GM19452 (cell line): Measurements from ENCODE around the gene RPRD1B.
"Not testable (repeated sequence)": the region's sequence is repeated elsewhere in the genome, so short reads cannot be mapped to it uniquely, and the experiment has no call there.

Source experiments
- ATAC-seq: cut with Tn5 transposase; IDR thresholded peaks from one replicate; pipeline ENCODE4 v1.9.1; 2021; ENCODE audit not compliant: unreplicated experiment

Gene RPRD1B

DNA sequence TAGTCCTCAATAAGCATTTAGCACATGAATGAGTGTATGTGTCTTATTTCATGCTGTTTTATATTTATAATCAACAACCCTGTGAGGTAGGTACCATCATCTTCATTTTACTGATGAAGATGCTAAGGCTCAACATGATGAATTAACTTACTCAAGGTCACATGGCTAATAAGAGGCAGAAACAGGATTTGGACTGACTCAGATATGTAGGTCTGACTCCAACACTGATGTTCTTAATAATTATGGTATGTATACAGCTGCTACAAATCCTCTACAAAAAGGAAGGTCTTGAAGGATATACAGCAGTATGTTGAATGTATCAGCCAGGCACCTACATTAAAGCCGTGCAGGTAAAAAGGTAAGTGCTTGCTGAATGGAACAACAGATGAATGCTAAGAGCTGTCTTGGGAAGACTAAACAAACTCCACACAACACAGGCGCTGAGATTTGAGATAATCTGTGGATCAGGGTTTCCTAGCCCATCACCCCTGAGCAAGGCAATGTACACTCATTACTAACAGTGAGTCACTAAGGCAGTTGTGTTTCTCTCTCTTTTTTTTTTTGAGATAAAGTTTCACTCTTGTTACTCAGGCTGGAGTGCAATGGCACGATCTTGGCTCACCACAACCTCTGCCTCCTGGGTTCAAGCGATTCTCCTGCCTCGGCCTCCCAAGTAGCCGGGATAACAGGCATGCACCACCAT lies 32.2 kb upstream of the RPRD1B start:
- no peak for ATAC-seq

- no peak for ATAC-seq
These were observed 31.6 kb upstream of the RPRD1B start for GRCh38 chr20:38001981-38002380.

- no peak for ATAC-seq
These were observed 31.1 kb upstream of the RPRD1B start for GRCh38 chr20:38002422-38002821.

GRCh38 chr20:38004416-38004815 lies 29.1 kb upstream of the RPRD1B start:
- ATAC-seq: no peak

- no peak for ATAC-seq
These were observed 27.6 kb upstream of the RPRD1B start for GRCh38 chr20:38005903-38006302.

DNA sequence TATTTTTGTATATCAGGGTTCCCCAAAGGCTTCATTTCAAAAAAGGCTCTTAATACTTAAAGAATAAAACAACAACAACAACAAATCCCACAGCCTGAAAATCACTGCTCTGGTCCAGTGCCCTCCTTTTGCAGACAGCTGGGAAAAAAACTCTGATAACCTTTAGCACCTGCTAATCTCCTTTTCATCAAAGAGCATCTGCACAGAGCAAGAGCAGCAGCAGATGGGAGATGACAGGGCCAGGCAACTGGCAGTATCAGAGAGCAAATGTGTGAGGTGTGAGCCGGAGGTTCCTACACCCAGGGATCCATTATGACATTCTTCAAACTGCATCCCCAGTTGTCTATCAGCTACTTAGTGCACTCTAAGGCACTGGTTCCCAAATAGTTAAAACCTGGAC lies 26.0 kb upstream of the RPRD1B start:
- ATAC-seq: no peak

DNA sequence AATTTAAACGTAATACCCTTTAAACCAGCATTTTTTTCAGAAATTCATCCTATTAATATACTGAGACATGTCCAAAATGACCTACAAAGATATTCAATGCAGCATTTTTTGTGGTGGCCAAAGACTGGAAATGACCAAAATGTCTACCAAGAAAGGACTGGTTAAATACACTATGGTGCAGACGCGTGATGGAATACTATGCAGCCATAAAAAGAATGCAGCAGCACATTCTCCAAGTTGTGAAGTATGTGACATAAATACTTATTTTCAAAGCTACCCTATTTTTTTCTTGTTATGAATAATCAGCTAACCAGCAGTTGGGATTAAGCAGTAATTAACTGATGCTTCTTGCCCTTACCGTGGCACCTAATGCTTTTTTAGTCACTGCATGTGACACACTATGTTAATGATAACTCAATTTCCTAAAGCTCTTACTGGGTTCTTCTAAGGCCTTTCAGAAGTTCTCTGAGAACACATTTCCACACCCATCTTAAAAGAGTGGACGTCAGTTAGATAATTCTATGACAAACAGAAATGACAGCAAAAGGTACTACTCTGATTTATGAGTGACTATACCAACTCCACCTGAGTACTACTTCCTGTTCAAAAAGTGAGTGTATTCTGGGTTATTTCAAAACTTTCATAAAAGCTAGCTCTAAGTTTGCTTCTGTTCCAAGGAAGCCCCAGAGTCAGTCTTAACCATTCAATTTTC lies 25.2 kb upstream of the RPRD1B start:
- no peak for ATAC-seq

- ATAC-seq: not testable (repeated sequence)
These were observed 24.1 kb upstream of the RPRD1B start for GRCh38 chr20:38009416-38009815.

- no peak for ATAC-seq
These were observed 21.9 kb upstream of the RPRD1B start for GRCh38 chr20:38011696-38012095.

- ATAC-seq: no peak
These were observed 21.2 kb upstream of the RPRD1B start for GRCh38 chr20:38012332-38012731.

- ATAC-seq: no peak
These were observed 19.7 kb upstream of the RPRD1B start for GRCh38 chr20:38013887-38014286.

- no peak for ATAC-seq
These were observed 15.6 kb upstream of the RPRD1B start for GRCh38 chr20:38017959-38018358.

DNA sequence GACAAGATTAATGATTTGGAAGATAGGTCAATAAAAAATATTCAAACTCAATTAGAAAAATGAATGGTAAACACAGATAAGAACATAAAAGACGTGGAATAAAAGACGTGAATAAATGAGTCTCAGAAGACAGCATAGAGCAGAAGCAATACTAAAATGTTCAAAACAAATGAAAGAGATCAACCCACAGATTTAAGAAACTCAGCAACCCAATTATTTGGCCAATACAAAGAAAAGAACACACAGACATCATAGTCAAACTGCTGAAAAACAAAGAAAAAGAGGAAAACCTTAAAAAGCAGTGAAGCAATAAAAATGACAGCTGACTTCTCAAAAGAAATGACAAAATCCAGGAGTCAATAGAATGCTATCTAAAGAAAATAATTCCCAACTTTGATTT lies 15.2 kb upstream of the RPRD1B start:
- ATAC-seq: no peak

DNA sequence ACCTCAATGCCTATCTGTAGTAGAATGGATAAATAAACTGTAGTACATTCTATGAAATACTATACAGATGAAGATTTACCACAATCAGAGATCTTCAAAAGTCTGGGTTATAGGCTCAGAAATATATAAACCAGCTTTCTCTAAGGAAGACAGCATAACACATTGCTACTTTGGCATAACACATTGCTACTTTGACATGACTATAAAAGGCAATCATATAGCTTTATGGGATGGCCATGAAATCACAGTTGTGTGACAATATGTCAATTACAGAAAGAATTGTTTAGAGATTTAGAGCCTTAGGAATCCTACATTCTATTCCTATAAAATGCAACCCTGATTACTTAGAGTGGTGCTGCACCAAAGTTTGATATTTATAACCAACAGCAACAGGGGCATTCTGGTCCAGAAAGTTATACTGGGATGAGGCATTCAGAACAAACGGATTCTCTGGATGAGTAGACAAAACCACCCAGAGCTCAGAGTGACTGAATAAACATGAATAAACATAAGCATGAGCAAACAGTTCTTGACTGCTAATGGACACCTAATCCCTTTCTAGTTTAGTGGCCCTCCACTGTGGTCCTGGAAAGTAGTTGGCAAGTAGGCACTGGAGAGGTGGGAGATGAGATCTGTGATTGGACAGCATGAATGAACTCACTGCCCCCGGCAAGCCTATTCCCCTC lies 12.3 kb upstream of the RPRD1B start:
- ATAC-seq: no peak

DNA sequence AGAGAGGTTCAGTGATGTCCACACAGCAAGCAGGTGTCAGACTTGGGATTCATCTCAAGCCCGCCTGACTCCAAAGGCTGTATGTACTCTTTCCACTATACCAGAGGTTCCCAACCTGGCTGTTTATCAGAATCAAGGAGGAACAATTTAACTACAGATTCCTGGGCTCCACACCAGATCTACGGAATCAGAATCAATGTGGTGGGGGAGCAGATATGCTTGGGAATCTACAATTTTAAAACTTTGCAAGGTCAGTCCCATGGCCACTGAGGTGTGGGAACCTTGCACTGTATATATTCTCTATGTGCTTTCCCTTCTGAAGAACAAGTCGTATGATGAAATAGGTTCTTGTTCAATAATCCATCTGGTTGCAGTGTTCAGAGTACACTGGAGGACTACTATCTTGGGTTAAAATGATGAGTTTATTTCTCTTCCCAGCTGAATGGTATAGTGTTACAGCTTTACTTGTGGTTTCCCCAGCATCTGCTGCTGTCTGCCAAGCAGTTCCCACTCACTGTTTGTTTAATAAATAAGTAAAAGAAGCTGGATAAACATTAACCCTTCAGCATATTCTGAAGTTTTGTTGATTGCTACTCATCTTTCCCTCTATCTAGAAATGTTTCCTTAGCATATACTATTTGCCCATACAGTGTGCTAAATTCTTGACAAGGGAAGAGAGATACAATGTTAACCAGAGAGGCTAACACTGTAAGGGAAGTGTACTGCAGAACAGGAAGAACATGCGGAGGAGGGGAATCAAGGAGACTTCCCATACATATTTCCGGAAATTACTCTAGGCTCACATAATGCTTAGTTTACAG lies 10.2 kb upstream of the RPRD1B start:
- ATAC-seq: no peak

- ATAC-seq: no peak
These were observed 9.1 kb upstream of the RPRD1B start for GRCh38 chr20:38024496-38024895.

DNA sequence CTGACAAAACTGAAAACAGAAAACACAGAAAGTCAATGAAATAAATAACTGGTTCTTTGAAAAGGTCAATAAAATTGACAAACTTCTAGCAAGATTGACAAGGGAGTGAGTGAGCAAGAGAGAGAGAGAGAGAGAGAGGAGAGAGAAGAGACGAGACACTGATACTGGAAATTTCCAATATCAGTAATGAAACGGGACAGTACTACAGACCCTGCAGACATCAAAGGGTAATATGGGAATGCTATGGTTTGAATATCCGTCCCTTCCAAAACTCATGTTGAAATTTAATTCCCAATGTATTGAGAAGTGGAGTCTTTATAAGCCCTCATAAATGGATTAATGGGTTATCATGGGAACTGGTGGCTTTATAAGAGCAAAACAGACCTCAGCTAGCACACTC lies 4.1 kb upstream of the RPRD1B start:
- ATAC-seq: no peak

DNA sequence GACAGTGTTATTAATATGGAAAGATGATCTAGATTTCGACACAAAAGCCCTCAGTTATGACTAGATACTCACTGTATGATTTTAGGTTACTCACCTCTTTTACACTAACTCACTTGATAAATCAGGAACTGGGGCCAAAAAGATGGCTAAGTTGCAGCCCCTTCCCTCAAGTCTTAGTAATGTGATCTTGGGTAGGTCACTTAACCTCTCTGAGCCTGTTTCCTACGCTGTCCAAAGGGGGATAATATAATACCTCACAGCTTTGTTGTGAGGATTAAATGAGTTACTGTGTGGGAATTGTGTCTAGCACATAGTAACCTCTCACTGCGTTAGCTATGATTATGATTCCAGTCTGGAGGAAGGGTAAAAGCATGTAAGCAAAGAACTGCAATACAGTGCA lies 1.6 kb upstream of the RPRD1B start:
- no peak for ATAC-seq

GRCh38 chr20:38032585-38033329 lies 789 bp upstream of the RPRD1B start:
- ATAC-seq: peak; percentile 58

GRCh38 chr20:38034108-38034649 lies 633 bp downstream of the RPRD1B start:
- ATAC-seq: peak; percentile 2
